Activated CD8-positive, alpha-beta memory T cell treated with anti-CD3 and anti-CD28 coated beads, Interleukin-2, amount 50 U/mL, for 48 hours (primary cell): ENCODE measurements around the gene FGG.

Experiments used
- DNase-seq: peaks from one replicate; pipeline ENCODE4 v3.0.0-alpha.2; 2020

FGG gene

GRCh38 chr4:154612472-154613414 is at the start of gene FGG:
TSS of gene FGG (minus strand) at chr4:154612656. CDS start at chr4:154612609, 47 bp downstream.
- no peak for DNase-seq

DNA sequence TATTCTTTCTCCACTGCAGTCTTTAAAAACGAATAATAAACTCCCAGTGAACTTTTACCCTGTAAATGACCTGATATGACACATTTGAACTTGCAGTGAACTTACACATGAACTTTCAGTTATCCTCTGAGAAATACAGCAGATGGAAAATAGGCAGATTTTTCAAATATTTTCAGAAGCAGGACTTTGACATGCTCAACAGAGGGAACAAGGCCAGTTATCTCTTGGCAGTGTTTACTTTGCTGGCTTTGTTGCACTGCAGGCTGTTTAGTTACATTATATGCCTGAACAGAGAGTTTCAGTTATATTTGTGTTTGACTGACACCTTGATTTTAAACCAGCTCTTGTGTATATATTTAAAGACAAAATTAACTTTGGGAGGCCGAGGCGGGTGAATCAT is 47.6 kb upstream of the FGG start:
- no peak for DNase-seq

DNA sequence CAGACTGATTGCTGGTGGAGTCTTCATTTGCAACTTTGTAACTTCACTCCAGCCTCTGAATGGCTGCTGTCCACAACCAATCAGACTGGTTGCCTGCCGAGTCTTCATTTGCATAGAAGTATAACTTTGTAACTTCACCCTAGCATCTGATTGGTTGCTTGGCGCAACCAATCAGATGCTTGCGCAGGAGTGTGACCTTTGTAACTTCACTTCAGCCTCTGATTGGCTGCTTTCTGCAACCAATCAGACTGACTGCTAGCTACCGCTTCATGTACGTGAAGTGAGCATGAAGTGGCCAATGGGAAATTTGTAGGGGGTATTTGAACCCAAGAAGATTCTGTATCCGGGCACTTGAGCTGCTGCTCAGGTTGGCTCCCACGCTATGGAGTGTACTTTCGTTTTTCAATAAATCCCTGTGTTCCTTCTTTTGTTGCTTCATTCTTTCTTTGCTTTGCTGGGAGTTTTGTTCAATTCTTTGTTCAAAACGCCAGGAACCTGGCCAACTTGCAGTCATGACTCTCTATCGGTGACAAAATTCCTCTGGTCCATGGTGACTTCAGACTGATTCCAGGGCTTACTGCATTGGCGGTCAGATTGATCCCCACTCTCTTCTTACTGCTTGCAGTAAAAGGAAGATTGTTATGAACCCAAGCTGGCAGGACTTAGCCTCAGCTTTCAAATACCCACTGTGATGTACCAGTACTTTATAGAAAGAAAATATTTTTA is 46.4 kb upstream of the FGG start:
- DNase-seq, result no peak

GRCh38 chr4:154643493-154643892 is 31.0 kb upstream of the FGG start:
- no peak for DNase-seq

- DNase-seq, result no peak
Measured at GRCh38 chr4:154642373-154643009, 30.0 kb upstream of the FGG start.

DNA sequence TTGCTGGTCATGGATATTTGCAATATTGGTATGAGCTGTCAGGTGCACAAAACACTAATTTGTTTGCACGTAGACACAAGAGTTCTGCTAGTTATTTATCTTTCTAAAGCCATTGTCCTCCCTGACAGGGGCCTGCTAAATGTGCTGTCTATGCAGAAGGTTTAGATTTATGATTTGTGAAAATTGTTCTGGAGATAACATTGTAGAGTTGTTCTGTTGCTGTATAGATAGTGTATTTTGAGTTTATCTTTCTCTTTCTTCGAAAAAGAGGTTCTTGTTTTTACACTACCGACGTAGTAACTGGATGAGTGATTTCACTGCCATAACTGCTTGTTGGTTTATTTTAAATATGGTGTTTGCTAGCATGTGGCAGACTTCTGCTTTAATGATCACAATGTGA is 28.5 kb upstream of the FGG start:
- no peak for DNase-seq

DNA sequence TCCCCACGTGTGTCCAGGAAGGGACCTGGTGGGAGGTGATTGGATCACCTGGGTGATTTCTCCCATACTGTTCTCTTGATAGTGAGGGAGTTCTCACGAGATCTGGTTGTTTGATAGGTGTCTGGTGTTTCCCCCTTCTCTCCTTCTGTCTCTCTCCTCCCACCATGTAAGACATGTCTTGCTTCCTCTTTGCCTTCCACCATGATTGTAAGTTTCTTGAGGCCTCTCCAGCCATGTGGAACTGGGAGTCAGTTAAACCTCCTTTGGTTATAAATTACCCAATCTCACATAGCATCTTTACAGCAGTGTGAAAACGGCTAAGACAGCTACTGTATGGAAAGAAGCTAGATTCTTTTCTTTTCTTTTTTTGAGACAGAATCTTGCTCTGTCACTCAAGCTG is 21.6 kb upstream of the FGG start:
- DNase-seq, result no peak

DNA sequence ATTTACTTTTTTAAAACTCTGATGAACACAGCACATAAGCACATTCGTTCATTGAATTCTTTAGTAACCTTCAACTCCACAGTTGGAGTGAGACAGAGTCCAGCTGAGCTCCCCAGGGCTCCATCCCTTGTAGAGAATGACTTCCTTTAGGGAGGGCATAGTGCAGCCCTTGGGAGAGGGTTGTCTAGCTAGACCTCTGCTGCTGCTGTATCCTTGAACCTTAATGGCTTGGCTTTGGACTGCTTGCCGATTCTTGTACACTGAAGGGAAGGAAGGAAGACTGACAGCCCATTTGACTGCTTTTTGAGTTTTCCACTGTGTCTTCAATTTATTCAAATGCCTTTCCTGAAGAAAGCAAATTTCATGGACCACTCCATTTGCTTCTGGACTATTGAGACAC is 19.4 kb upstream of the FGG start:
- no peak for DNase-seq

GRCh38 chr4:154630324-154630723 is 17.9 kb upstream of the FGG start:
- no peak for DNase-seq

GRCh38 chr4:154626793-154627484 is 14.5 kb upstream of the FGG start:
- peak; percentile 77 for DNase-seq

- DNase-seq, result no peak
Measured at GRCh38 chr4:154625971-154626370, 13.5 kb upstream of the FGG start.

DNA sequence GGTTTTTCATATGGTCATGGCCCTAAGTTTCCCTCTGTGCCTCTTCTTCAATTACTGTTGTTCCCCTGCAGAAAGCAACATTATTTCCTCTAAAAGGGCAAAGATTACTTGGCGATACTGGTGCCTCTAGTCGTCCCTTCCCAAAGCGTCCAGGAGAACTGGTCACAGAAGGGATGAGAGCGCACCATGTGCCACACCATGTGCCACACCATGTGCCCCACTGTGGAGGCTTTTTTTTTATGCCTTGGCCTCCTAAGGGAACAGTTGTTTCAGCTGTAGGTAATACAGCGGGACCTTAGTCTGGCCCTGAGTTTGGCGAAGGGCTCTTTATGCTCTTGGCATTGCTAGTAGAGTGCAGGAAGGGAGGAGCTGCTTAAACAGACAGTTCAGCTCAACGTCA is 11.5 kb upstream of the FGG start:
- DNase-seq, result no peak

GRCh38 chr4:154623436-154623835 is 11.0 kb upstream of the FGG start:
- no peak for DNase-seq

DNA sequence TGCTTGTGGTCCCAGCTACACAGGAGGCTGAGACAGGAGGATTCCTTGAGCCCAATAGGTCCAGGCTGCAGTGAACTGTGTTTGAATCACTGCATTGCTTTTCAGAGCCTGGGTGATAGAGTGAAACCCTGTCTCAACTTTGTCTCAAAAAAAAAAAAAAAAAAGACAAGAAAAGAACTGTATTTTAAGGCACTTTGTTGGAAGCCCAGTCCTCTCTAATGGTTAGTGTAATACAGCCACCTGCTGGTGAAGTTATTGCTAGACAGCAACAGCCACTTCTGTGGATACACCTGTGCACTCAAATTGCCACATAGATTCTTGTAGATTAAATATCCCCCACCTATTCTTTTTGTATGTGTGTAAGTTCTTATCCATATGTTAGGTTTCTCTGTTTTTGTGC is 10.1 kb upstream of the FGG start:
- DNase-seq, result no peak

GRCh38 chr4:154620111-154620510 is 7.7 kb upstream of the FGG start:
- DNase-seq, result no peak

DNA sequence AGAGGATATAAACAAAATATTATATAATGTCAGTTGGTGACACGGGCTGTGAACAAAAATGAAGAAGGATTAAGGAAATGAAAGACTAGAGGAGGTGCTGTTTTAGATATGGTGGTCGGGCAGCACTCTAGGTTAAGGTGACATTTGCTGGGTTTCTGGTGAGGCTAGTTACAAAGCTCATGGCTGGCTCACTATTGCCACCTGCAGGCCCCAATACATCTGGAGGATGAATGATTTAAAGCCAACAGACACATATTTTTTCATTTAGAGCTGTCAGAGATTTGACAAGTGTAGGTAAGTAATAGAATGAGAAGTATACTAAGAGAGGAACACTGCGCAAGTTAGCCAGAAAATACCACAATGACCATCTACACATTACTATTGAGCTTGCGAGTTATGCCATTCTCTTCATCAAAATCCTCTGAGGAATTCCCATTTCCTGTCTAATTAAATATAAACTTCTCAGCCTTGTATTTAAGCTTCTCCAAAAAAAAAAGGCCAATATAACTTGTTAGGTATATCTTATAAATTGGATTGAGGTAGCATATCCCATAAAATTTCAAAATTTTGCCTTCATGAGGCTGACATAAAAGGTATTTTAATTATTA is 6.4 kb upstream of the FGG start:
- peak; percentile 57 for DNase-seq

DNA sequence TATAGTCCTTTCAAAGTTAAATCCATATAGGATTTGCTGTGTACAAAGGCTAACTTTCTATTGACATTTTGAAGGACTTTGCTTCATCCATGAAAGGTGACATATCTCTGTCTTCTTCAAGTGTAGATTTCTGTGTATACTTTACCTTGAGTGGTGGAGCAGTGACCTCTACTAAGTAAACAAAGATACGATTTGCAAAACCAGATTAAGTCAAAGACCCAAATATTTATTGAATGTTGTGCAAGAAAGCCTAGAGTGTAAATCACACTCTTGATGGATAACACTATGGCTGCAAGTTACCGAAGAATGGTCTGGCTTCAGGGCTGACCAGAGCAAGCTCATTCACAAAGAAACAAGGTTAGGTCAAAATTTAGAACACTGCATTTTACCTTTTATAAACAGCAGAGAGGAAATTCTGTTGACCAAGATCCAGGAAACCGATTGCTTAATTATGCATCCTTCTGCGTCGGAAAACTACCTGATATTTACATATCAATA is 5.4 kb upstream of the FGG start:
- no peak for DNase-seq

DNA sequence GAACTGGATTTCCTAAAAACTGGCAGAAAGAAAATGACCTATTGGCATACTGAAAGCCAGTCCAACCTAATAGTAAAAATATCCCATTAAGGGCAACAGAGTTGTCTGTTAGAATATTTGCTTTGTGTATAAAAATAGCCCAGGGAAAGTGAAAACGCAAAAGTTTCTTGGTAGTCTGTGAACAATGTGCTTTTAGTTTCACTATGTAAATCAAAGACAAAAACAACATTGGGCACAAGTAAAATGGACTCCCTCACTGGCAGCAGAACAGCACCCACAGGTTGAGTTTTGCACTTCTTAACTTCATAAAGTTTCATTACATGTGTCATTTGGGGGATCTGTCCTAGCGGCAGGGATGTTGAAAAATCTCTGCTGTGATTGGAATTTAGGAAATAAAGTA is 4.3 kb upstream of the FGG start:
- no peak for DNase-seq

DNA sequence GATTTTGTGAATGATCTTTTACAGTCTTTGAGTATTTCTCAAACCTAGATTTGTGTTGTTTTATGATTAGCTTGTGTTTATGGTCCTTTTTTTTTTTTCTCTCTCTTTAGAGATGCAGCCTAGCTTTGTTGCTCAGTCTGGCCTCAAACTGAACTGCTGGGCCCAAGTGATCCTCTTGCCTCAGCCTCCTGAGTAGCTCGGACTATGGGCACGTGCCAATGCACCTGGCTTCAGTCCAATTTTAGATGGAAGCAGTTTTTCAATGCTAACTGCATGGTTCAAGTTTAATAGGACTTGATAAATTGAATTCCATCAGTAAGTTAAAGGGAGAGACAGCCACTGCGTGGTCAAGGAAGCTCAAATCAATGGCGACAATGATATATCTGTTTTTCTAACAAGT is 3.8 kb upstream of the FGG start:
- no peak for DNase-seq

DNA sequence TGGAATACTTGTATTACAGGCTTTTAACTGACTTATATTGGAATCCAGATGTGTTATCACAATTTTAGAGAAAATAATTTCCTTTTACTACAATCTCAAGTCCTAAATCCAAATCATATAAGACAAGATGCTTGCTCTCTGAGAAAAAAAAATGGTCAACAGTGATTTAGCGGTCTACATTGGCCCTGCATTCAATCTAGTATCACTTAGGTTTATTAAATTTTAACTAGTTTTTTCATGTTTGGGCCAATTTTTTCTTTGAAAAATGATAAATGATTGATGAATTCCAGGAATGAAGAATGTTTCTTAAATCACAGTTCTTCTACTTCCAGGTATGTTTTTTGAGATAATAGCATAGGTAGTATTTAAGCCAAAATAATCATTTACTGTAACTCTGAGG is 2.8 kb upstream of the FGG start:
- no peak for DNase-seq

GRCh38 chr4:154614306-154614705 is 1.9 kb upstream of the FGG start:
- DNase-seq, result no peak

DNA sequence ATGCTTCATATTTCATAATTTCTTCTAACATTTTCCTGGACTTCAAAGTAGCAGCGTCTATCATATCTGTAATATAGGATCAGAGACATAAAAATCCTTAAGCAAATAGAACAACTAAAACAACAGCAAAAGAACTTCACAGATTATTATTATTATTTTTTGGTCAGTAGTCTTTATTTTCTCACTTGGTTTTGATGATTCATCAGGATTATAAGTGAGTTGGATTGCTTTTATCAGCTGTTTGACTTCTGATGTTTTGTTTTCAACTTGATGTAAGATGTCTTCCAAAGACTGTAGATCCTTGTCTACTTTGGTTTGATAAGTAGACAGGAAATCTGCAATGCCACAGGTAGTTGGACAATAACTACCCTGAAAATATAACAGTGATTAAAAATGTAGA is 623 bp downstream of the FGG start:
- DNase-seq, result no peak

DNA sequence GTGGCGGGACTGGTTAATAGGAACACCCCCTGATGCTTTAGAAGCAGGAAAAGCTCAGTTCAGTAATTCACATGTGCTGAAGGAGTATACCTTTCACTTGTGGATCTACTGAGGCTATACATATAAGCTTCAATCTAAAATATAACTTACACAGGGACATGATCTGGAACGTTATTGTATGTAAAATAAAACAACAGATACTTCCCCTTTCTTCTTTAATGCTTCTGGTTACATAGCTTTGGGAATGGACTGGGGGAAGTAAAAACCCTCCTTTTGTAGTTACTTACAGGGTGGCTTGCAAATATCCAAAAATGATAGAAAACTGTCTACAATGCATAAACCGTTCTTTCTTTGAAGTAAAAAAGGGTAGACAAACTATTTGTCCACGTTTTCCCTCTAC is 1.9 kb downstream of the FGG start:
- DNase-seq, result no peak
